GM21723 (cell line): ENCODE data around the gene HSPA1B.

Experiments
- ATAC-seq: cut with Tn5 transposase; IDR thresholded peaks from one replicate; pipeline ENCODE4 v1.9.1; 2021; ENCODE audit warnings: mild to moderate bottlenecking, moderate library complexity; ENCODE audit not compliant: unreplicated experiment

The HSPA1B gene

DNA sequence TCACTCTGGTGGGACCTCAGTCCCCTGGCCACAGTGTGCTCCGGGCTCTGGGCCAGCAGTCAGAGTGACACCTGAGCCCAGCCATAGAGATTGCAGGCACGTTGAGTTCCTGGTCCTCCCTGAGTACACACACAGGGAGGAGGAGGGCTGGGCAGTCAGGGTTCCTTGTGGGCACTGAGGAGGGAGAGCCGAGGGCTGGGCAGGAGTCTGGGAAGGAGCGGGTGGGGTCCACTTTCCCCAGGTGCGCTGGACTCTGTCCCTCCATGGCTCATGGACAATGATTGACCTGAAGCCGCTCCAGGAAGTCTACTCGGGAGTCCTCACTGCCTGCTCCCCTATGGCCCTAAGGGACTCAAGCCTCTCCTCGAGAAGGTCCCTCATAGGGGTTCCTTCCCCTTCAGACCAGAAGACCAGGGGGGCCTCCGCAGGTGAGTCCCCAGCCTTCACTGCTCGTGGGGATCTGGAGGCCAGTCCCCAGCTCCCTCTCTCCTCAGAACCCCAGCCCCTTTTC lies 50.2 kb downstream of the HSPA1B start:
- no peak for ATAC-seq

DNA sequence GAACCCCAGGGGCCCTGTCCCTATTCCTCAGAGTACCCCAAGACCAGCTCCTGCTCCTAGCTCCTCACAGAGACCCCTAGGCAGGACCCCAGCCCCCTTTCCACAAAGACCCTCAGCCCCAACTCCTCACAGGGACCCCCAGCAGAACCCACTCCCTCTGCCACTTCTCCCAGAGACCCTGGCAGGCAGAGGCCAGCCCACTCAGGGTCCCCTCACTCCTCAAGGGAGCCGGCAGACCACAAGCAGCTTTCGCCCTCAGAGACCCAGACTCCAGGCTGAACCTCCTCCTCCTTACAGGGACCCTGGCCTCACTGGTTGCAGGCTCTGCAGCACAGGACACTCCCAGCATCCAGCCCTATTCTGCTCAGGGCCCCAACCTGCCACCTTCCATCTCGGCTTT lies 50.7 kb downstream of the HSPA1B start:
- no peak for ATAC-seq

DNA sequence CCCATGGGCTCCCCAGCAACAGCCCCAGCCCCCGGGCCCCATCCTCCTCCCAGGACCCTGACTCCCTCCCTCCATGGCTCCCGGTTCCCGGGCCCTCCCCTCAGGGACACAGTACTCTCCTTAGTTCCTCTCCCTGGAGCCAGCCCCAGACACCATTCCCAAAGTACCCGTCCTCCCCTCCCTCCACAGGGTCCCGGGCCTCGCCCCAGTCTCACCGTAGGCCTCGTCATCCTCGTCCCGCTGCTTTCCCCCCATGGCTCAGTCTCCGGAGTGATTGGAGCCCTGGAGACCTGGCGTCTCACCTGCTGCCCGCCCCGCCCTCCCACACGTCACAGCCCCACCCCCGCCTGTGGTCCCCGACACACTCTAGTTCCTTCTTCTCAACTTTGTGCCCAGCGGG lies 51.2 kb downstream of the HSPA1B start, which contains the start of gene SLC44A4:
Gene SLC44A4 (minus strand): TSS at position 272 of the 400 bp plus-strand sequence. CDS start 17 bp downstream, at position 255.
- ATAC-seq, result no peak

DNA sequence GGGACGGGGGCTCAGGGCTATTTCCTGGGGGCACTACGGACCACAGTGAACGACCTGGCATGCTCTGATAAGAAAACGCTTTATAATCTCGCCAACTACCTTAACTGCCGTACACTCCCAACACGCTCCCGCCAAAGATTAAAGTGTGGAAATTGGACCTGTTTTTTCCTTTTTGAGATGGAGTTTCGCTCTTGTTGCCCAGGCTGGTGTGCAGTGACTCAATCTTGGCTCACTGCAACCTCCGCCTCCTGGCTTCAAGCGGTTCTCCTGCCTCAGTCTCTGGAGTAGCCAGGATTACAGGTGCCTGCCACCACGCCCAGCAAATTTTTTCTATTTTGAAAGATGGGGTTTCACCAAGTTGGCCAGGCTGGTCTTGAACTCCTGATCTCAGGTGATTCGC lies 51.6 kb downstream of the HSPA1B start:
- no peak for ATAC-seq
